Activated gamma-delta T cell (primary cell): Measurements from ENCODE around the gene ASAP3.

Experiments used
- DNase-seq: peaks from one replicate; lab custom pipeline; 2025; lab: John Stamatoyannopoulos, UW

ASAP3 gene

DNA sequence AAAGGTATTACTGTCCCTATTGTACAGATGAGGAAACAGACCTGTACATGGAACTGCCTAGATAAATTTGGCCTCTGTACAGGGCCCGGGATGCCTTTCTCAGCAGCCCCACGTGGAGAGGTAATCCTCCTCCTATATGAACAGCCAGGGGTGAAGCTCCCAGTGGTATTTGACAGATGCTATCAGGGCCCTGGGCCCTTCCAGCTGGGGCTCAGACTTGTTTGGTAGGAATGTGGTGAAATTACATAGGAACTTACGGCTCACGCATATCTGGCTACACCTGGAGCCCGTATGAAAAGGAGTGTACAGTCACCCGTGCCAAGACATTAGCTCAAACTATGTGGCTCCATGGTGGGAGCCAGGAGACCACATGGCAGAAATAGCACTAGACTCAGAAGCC lies 34.7 kb downstream of the ASAP3 start:
- no peak for DNase-seq

DNA sequence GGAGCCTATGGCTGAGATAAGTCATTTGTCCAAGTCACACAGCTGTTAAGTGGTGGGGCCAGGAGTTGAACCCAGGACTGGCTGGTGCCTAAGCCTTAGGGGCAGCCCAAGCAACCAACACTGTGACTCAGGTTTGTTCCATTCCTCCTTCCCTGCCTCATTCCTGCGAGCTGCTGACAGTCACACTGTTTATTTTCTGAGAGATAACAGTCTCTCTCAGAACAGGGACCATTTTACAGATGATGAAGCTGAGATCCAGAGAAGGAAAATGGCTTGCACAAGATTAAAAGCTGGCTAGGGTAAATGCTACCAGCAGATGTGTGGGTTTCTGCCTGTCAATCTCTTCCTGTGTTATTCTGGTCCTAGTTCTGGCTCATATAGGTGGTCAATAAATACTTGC lies 35.1 kb downstream of the ASAP3 start:
- DNase-seq = no peak

- DNase-seq = no peak
These were observed 37.2 kb downstream of the ASAP3 start for GRCh38 chr1:23446661-23447310.

GRCh38 chr1:23444596-23445390 lies 39.2 kb downstream of the ASAP3 start:
- no peak for DNase-seq

- DNase-seq = no peak
These were observed 39.9 kb downstream of the ASAP3 start for GRCh38 chr1:23444104-23444533.

DNA sequence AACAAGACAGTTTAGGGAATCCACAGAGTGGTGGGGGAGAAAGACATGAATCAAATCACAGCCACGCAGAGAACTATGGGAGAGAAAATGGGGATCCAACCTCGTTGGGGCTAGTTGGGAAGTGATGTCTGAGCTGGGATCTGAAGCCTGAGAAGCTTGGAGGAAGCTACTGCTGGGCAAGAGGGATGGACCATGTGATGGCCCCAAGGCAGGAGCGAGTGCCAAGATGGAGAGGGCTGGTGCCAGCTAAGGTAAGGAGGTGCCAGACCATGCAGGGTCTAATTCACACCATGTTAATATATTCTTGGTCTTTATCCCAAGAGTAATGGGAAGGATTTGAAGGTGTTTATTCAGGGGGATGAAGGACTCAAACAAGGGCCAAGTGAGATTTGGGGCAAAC lies 41.2 kb downstream of the ASAP3 start:
- DNase-seq = no peak

GRCh38 chr1:23441446-23442148 lies 42.4 kb downstream of the ASAP3 start:
- no peak for DNase-seq

DNA sequence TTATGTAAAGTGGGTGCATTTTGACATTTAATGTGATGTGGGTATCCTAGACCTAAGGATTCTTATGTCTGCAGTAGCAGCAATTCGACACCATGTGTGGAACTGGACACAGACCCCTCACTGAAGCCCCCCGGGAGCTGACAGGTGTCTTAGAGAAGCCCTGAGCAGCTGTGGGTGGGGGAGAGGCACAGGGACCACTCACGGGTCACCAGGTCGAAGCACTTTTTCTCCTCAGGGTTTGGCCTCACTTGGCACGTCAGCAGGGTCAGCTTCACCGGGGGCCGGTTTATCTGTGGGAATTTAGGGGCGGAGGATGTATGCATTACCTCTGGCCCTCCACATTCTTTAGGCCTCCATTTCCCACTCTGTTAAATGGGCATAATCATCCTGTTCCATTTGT lies 45.4 kb downstream of the ASAP3 start:
- DNase-seq = no peak

GRCh38 chr1:23437355-23437664 lies 46.7 kb downstream of the ASAP3 start:
- no peak for DNase-seq

GRCh38 chr1:23436520-23437354 lies 47.2 kb downstream of the ASAP3 start:
- DNase-seq = no peak

GRCh38 chr1:23434260-23434775 lies 49.7 kb downstream of the ASAP3 start:
- DNase-seq = no peak

DNA sequence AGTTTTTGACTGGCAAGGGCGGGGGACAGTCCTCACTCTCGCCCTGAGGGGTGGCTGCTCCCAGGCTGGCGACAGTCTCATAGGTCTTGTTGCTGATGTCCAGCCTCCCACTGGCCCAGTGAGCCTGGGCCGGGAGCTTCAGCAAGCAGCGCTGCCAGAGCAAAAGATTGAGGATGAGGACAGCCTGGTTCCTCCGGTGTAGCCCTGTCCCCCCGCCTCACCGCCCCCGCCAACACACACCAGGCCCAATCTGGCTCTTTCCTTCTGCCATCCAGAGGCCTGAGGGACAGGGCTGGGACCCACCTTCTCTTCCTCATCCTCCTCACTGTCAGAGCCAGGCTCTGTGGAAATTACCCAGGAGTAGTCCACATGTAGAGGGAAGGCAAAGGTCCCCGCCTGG lies 50.9 kb downstream of the ASAP3 start:
- DNase-seq = no peak

- no peak for DNase-seq
These were observed 52.5 kb downstream of the ASAP3 start for GRCh38 chr1:23431431-23431830.

DNA sequence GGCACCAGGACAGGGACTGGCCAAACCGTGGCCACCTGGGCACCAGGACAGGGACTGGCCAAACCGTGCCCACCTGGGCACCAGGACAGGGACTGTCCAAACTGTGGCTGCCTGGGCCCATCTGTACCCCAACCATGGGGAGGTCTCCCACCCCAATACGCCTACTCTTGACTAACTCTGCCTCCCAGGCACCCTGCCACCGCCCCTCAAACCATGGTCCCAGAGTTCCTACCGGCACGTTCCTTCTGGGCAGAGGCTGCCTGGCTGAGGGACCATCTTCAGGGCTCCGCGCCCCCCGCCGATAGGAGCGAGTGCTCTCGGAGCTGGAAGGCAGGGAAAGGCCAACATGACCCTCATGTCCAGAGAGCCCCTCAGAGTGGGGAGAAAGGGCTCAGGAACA lies 53.2 kb downstream of the ASAP3 start:
- DNase-seq = no peak

GRCh38 chr1:23428136-23428905 lies 55.7 kb downstream of the ASAP3 start:
- no peak for DNase-seq

- DNase-seq = no peak
These were observed 56.4 kb downstream of the ASAP3 start for GRCh38 chr1:23427550-23427949.

DNA sequence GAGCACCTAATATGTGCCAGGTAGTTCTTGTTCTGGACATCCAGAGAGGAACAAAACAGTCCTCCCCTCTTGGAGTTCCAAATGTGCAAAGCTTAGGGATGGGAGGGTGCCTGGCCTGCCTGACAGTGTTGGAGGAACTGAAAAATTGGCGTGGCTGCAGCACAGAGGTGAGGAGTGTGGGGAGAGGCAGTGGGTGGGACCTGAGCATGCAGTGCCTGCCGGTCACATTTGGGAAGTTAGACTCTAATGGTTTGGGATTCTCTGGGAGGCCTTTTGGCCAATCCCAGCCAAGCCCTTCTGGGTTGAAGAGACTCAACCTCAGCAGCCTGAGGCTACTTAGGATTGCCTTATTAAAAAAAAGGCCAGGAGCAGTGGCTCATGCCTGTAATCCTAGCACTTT lies 57.2 kb downstream of the ASAP3 start:
- no peak for DNase-seq

- no peak for DNase-seq
These were observed 58.8 kb downstream of the ASAP3 start for GRCh38 chr1:23425193-23425494.

DNA sequence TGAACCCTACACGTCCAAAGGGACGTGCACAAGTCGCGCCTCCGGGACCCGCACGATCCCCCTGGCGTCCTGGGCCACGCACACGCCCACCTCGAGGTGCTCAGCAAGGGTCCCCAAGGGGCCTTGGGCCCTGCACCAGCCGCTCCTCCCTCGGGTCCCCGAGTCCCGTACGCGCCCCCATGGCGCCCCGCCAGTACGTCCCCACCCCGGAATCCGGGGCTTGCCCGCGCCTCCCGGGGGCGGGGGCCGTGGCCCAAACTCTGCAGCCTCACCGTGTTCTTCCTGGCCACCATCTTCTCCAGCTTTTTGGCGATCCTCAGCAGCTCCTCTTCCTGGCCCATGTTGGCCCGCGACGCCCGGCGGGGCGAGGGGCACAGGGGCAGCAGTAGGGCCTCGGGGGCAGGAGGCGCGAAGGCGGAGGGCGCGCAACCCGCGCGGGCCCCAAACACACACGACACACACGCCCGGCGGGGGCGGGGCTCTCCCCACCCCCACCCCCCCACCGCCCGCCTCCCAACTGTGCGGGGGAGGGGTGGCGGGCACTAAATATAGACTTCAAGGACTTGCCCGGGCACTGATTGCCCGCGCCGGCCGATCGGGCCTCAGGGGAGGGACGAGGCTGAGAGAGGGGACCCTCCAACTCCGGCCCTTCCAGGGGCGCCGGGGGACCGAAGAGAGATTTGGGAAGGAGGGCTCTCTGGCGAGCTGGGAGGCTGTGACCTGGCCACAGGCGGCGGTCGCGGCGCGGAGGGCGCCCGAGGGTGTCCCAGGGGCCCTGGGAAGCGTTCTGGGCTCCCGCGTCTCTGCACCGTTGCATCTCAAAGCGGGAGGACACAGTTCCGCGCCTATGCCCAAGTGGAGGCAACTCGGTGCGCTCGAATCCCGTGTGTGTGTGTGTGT lies 59.4 kb downstream of the ASAP3 start, which contains the start of gene TCEA3:
TSS of gene TCEA3 (minus strand) at position 456 of the 900 bp plus-strand sequence. CDS start at position 341, 115 bp downstream.
- DNase-seq = no peak
